A673 (cell line): ENCODE results near the gene BECN2.

ENCODE experiments used
- CTCF ChIP-seq: fragments of 300-800, 200-600 bp; sonication (generic); conservative IDR thresholded peaks from 2 replicates; pipeline ENCODE4 v1.5.1; 2017; ENCODE audit warnings: low read depth, mild to moderate bottlenecking, antibody characterized with exemption, low read length, moderate library complexity, mixed read lengths
- EZH2 ChIP-seq: fragments of 200-600 bp; sonication (generic); IDR thresholded peaks from 2 replicates; pipeline ENCODE4 v1.6.1; 2017; ENCODE audit warnings: borderline replicate concordance, low read depth, mild to moderate bottlenecking, mixed read lengths, antibody characterized with exemption, low read length; ENCODE audit not compliant: poor library complexity, severe bottlenecking

GRCh38 chr1:241964550-241965282, 7.1 kb downstream of the BECN2 start:
- no peak for TF ChIP-seq CTCF
- TF ChIP-seq EZH2: no peak
